ENCODE data around the gene GRIN3B. TPM values are rescaled to one million over a fixed set of nuclear protein-coding genes. Genes with fewer than 3 reads are reported as not detected.

The GRIN3B gene
- total and polyA plus RNA-seq, 2 of the 8 experiments (the other 6 are each of a cell fraction or from before 2014, with no cell fraction given) = 0.45 to 1.0 TPM

DNA sequence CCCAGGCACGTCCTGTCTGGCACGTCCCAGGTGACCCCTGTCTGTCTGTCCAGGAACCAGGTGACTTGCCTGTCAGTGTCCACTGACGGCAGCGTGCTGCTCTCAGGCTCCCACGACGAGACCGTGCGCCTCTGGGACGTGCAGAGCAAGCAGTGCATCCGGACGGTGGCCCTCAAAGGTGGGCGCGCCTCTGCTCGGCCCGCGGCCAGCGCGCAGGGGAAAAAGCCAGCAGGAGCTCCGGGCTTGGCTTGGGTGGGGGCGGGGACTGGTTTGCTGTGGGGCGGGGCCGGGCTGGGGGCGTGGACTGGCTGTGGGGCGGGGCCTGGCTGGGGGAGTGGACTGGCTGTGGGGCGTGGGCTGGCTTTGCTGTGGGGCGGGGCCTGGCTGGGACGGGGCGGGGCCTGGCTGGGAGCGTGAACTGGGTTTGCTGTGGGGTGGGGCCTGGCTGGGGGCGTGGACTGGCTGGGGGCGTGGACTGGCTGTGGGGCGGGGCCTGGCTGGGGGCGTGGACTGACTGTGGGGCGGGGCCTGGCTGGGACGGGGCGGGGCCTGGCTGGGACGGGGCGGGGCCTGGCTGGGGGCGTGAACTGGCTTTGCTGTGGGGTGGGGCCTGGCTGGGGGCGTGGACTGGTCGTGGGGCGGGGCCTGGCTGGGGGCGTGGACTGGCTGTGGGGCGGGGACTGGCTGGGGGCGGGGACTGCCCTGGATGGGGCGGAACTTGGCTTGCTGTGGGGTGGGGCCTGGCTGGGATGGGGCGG lies 8.9 kb upstream of the GRIN3B start (continued):
- no peak for TF ChIP-seq JUND (IDR thresholded peaks at IDR 0.05; ENCODE audit: low read length)
- TF ChIP-seq JUN (IDR thresholded peaks at IDR 0.05; ENCODE audit: low read depth, low read length) = no peak
- TF ChIP-seq MAFK (IDR thresholded peaks at IDR 0.05; ENCODE audit: low read depth, low read length) = no peak
- no peak for TF ChIP-seq RFX5 (IDR thresholded peaks at IDR 0.05; ENCODE audit: borderline replicate concordance, low read depth, low read length)
- no peak for TF ChIP-seq POU5F1 (IDR thresholded peaks at IDR 0.05; ENCODE audit: low read depth, low read length)
- TF ChIP-seq POLR2AphosphoS5 (IDR thresholded peaks at IDR 0.05; ENCODE audit: low read depth, low read length) = no peak
- no peak for TF ChIP-seq BACH1 (IDR thresholded peaks at IDR 0.05; ENCODE audit: low read length)
- no peak for TF ChIP-seq SRF (IDR thresholded peaks at IDR 0.05; ENCODE audit: low read depth, low read length)
- TF ChIP-seq CEBPB (IDR thresholded peaks at IDR 0.05; ENCODE audit: low read depth, low read length) = no peak

Data from H1 (cell line).